Brain microvascular endothelial cell (primary cell): ENCODE results near the gene SIGLEC5.
A peak's percentile ranks its signal among the peaks of the same experiment; 100 is the strongest.

Source experiments
- DNase-seq: peaks from one replicate; pipeline ENCODE4 v3.0.0-alpha.2; 2020
- H3K27ac ChIP-seq: fragments of 250-450 bp; sonication (Bioruptor Pico); 2 replicates; pipeline ENCODE4 v1.5.1; 2020; ENCODE audit warnings: mild to moderate bottlenecking, moderate library complexity
- H3K27me3 ChIP-seq: fragments of 250-450 bp; sonication (Bioruptor Pico); replicated peaks from 2 replicates; pipeline ENCODE4 v1.5.1; 2020; ENCODE audit warnings: mild to moderate bottlenecking
- H3K36me3 ChIP-seq: fragments of 250-450 bp; sonication (Bioruptor Pico); replicated peaks from 2 replicates; pipeline ENCODE4 v1.5.1; 2020; ENCODE audit warnings: mild to moderate bottlenecking
- H3K4me3 ChIP-seq: 2 replicates; pipeline ENCODE4 v1.5.1; 2011; ENCODE audit warnings: low read depth, mild to moderate bottlenecking, control low read depth, low read length, moderate library complexity
- CTCF ChIP-seq: IDR thresholded peaks from 2 replicates; pipeline ENCODE4 v1.5.1; 2011; ENCODE audit warnings: low read depth, mild to moderate bottlenecking, moderate library complexity, low read length, control low read depth, inconsistent platforms; ENCODE audit errors: missing control alignments
- in situ Hi-C: cut with HindIII; loops from 2 replicates; pipeline ENCODE4 v1.10.0; 2017; ENCODE audit warnings: low sequenced_read_pairs, low pct_ligation_motif_present

The SIGLEC5 gene

DNA sequence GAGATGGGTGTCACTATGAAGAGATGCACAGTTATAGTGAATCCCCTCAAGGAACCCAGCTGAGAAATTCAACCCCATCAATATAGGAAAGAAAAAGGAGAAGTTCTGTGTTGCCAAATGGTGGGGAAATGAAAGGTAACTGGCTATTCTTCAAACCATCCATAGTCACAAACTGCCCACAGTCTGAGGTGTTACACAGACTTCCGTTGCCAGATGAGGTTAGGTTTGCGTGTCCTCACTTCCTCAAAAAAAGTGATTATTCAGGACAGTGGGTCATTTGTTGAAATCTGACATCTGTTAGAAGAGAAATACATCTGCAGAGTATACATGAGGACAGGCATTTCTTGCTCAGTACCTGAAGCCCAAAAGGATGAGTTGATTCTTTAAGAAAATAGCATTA lies 9.0 kb downstream of the SIGLEC5 start:
- no peak overlapping the region for H3K27ac ChIP-seq
- in situ Hi-C loops = no loop called here
- no peak for DNase-seq

GRCh38 chr19:51615991-51616390 lies 14.2 kb downstream of the SIGLEC5 start:
- TF ChIP-seq CTCF = no peak
- in situ Hi-C loops = no loop called here
- no peak overlapping the region for H3K4me3 ChIP-seq

More for the DNA sequence above, 9.0 kb downstream of the SIGLEC5 start:
- no peak overlapping the region for H3K4me3 ChIP-seq
- no peaks in the 10 kb centered on the region for H3K27me3 ChIP-seq
- H3K36me3 ChIP-seq = no peaks in the 10 kb centered on the region
- no peak for TF ChIP-seq CTCF

DNA sequence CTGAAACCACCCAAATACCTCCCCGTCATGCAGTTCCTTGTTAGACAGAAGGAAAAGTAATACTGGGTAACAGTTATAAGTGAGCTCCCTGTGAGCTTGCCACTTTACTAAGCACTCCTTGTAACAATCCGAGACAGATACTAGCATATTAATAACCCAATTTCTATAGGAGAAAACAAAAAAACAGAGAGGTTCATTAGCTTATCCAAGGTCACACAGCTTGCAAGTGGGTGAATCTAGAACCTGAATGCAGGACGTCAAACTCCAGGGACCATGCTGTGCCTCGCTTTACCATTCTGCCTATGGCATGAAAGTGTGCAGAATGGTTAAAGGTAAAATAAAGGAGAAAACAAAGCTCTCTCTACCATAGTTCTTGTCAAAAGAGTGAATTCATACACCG lies 15.4 kb downstream of the SIGLEC5 start:
- DNase-seq = no peak

More at GRCh38 chr19:51615991-51616390, 14.2 kb downstream of the SIGLEC5 start:
- Histone ChIP-seq H3K36me3 (no peaks in the 10 kb centered on the region), H3K27me3 (no peaks in the 10 kb centered on the region), H3K27ac (no peak overlapping the region)
- DNase-seq = no peak

GRCh38 chr19:51610576-51610975 lies 19.6 kb downstream of the SIGLEC5 start:
- TF ChIP-seq CTCF = no peak
- Histone ChIP-seq H3K27me3 (no peaks in the 10 kb centered on the region), H3K4me3 (no peak overlapping the region), H3K36me3 (no peaks in the 10 kb centered on the region), H3K27ac (no peak overlapping the region)
- in situ Hi-C loops = no loop called here
- no peak for DNase-seq

More for the DNA sequence above, 15.4 kb downstream of the SIGLEC5 start:
- TF ChIP-seq CTCF = no peak
- H3K4me3 ChIP-seq = no peak overlapping the region
- in situ Hi-C loops = no loop called here
- H3K27ac ChIP-seq = no peak overlapping the region
- H3K36me3 ChIP-seq = no peaks in the 10 kb centered on the region
- H3K27me3 ChIP-seq = no peaks in the 10 kb centered on the region

- in situ Hi-C loops = no loop called here
- H3K36me3 ChIP-seq = no peaks in the 10 kb centered on the region
- no peak overlapping the region for H3K27ac ChIP-seq
- no peaks in the 10 kb centered on the region for H3K27me3 ChIP-seq
- H3K4me3 ChIP-seq = no peak overlapping the region
- DNase-seq = peak; percentile 75
- TF ChIP-seq CTCF = peak; percentile 75
Measured at GRCh38 chr19:51607920-51608562, 22.2 kb downstream of the SIGLEC5 start.

DNA sequence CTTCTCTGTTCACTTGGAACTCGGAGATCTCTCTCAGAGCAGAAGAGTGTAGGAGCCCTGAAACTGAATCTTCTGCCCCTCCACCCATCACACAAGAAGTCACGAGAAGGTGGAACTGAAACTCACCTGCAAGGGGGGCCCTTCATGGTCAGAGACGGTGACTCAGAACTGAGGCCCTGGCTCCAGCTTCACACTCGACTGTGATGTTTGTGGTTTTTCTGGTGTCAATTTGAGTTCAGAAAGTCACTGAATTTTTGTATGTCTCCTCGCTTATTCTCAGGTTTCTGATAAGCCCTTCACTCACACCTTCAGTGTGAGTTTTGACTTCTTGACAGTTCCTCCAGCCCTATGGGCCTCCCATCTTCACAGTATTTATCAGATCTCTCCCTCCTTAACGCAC lies 23.1 kb downstream of the SIGLEC5 start:
- Histone ChIP-seq H3K27me3 (no peaks in the 10 kb centered on the region), H3K4me3 (no peak overlapping the region), H3K36me3 (no peaks in the 10 kb centered on the region), H3K27ac (no peak overlapping the region)
- DNase-seq = no peak
- no peak for TF ChIP-seq CTCF
- in situ Hi-C loops = no loop called here
